ENCODE measurements around the gene CEACAM1. TPM values are rescaled to one million over a fixed set of nuclear protein-coding genes. Genes with fewer than 3 reads are reported as not detected.
"Not testable (repeated sequence)": the region's sequence is repeated elsewhere in the genome, so short reads cannot be mapped to it uniquely, and the experiment has no call there.

The CEACAM1 gene
- total RNA-seq, 2 experiments from 2014 or later, result 22.5 to 27.1 TPM

GRCh38 chr19:42558450-42559150, 30.3 kb upstream of the CEACAM1 start:
- CTCF ChIA-PET, result no interaction called here
- no peak overlapping the region for H3K4me3 Mint-ChIP-seq
- H3K27ac Mint-ChIP-seq, result no peak overlapping the region
- no peaks in the 10 kb centered on the region for H3K9me3 Mint-ChIP-seq (ENCODE audit: insufficient read depth)
- H3K4me1 Mint-ChIP-seq (ENCODE audit: low read depth), result peaks cover 8% of the 10 kb centered on the region
- peaks cover 37% of the 10 kb centered on the region for H3K27me3 Mint-ChIP-seq (ENCODE audit: low read depth)
- POLR2A ChIA-PET, result no interaction called here
- DNase-seq (no peak), ATAC-seq (no peak)
- no peaks in the 10 kb centered on the region for H3K36me3 Mint-ChIP-seq (ENCODE audit: low read depth)

GRCh38 chr19:42557386-42557871, 29.1 kb upstream of the CEACAM1 start:
- H3K4me3 Mint-ChIP-seq; H3K36me3 Mint-ChIP-seq (ENCODE audit: low read depth); ATAC-seq; DNase-seq; H3K27ac Mint-ChIP-seq; CTCF ChIA-PET; H3K9me3 Mint-ChIP-seq (ENCODE audit: insufficient read depth); POLR2A ChIA-PET: not testable (repeated sequence)
- Mint-ChIP-seq H3K4me1 (ENCODE audit: low read depth) (peaks cover 15% of the 10 kb centered on the region), H3K27me3 (ENCODE audit: low read depth) (peaks cover 33% of the 10 kb centered on the region)

GRCh38 chr19:42555801-42556200, 27.5 kb upstream of the CEACAM1 start:
- Mint-ChIP-seq H3K9me3 (ENCODE audit: insufficient read depth) (no peaks in the 10 kb centered on the region), H3K4me3 (no peak overlapping the region), H3K27me3 (ENCODE audit: low read depth) (peaks cover 26% of the 10 kb centered on the region), H3K27ac (no peak overlapping the region), H3K4me1 (ENCODE audit: low read depth) (peaks cover 15% of the 10 kb centered on the region), H3K36me3 (ENCODE audit: low read depth) (no peaks in the 10 kb centered on the region)
- ATAC-seq (no peak), DNase-seq (no peak)
- POLR2A ChIA-PET, result no interaction called here
- CTCF ChIA-PET, result no interaction called here

GRCh38 chr19:42555317-42555716, 27.0 kb upstream of the CEACAM1 start:
- Mint-ChIP-seq H3K4me1 (ENCODE audit: low read depth) (peaks cover 15% of the 10 kb centered on the region), H3K27me3 (ENCODE audit: low read depth) (peaks cover 25% of the 10 kb centered on the region), H3K27ac (no peak overlapping the region), H3K4me3 (no peak overlapping the region), H3K36me3 (ENCODE audit: low read depth) (no peaks in the 10 kb centered on the region), H3K9me3 (ENCODE audit: insufficient read depth) (no peaks in the 10 kb centered on the region)
- CTCF ChIA-PET, result interaction anchor here (1.6 kb wide), 1 partner anchor 105 kb away, joined by 6 read pairs; no protein-coding TSS in a partner anchor
- POLR2A ChIA-PET, result no interaction called here
- ATAC-seq (no peak), DNase-seq (no peak)

GRCh38 chr19:42554046-42554575, 25.8 kb upstream of the CEACAM1 start:
- H3K27ac Mint-ChIP-seq, result no peak overlapping the region
- peaks cover 15% of the 10 kb centered on the region for H3K4me1 Mint-ChIP-seq (ENCODE audit: low read depth)
- no peak for DNase-seq
- no peak overlapping the region for H3K4me3 Mint-ChIP-seq
- ChIA-PET POLR2A (no interaction called here), CTCF (interaction anchor here (1.6 kb wide), 1 partner anchor 104 kb away, joined by 6 read pairs; no protein-coding TSS in a partner anchor)
- no peak for ATAC-seq
- no peaks in the 10 kb centered on the region for H3K9me3 Mint-ChIP-seq (ENCODE audit: insufficient read depth)
- peaks cover 25% of the 10 kb centered on the region for H3K27me3 Mint-ChIP-seq (ENCODE audit: low read depth)
- no peaks in the 10 kb centered on the region for H3K36me3 Mint-ChIP-seq (ENCODE audit: low read depth)

GRCh38 chr19:42553292-42554045, 25.2 kb upstream of the CEACAM1 start:
- Mint-ChIP-seq H3K4me1 (ENCODE audit: low read depth) (peaks cover 15% of the 10 kb centered on the region), H3K4me3 (no peak overlapping the region), H3K27me3 (ENCODE audit: low read depth) (peaks cover 22% of the 10 kb centered on the region), H3K36me3 (ENCODE audit: low read depth) (no peaks in the 10 kb centered on the region), H3K27ac (no peak overlapping the region), H3K9me3 (ENCODE audit: insufficient read depth) (peaks cover 3% of the 10 kb centered on the region)
- CTCF ChIA-PET, result interaction anchor here (0.6 to 1.6 kb wide), 2 partner anchors 9 to 103 kb away, joined by 3 to 6 read pairs; no protein-coding TSS in a partner anchor
- POLR2A ChIA-PET, result no interaction called here
- ATAC-seq, result no peak
- no peak for DNase-seq

GRCh38 chr19:42552086-42553065, 24.1 kb upstream of the CEACAM1 start:
- POLR2A ChIA-PET, result no interaction called here
- no peaks in the 10 kb centered on the region for H3K36me3 Mint-ChIP-seq (ENCODE audit: low read depth)
- DNase-seq (no peak), ATAC-seq (no peak)
- peaks cover 15% of the 10 kb centered on the region for H3K4me1 Mint-ChIP-seq (ENCODE audit: low read depth)
- CTCF ChIA-PET, result interaction anchor here (0.6 kb wide), 1 partner anchor 10 kb away, joined by 3 read pairs; no protein-coding TSS in a partner anchor
- H3K27me3 Mint-ChIP-seq (ENCODE audit: low read depth), result peaks cover 18% of the 10 kb centered on the region
- H3K27ac Mint-ChIP-seq, result no peak overlapping the region
- peaks cover 3% of the 10 kb centered on the region for H3K9me3 Mint-ChIP-seq (ENCODE audit: insufficient read depth)
- no peak overlapping the region for H3K4me3 Mint-ChIP-seq

- H3K4me3 Mint-ChIP-seq; CTCF ChIA-PET; H3K9me3 Mint-ChIP-seq (ENCODE audit: insufficient read depth); POLR2A ChIA-PET; ATAC-seq; H3K27ac Mint-ChIP-seq; DNase-seq; H3K36me3 Mint-ChIP-seq (ENCODE audit: low read depth): not testable (repeated sequence)
- Mint-ChIP-seq H3K4me1 (ENCODE audit: low read depth) (peaks cover 11% of the 10 kb centered on the region), H3K27me3 (ENCODE audit: low read depth) (peaks cover 15% of the 10 kb centered on the region)
These were observed 22.2 kb upstream of the CEACAM1 start for GRCh38 chr19:42550521-42550920.

- H3K36me3 Mint-ChIP-seq (ENCODE audit: low read depth); CTCF ChIA-PET; H3K4me3 Mint-ChIP-seq; POLR2A ChIA-PET; DNase-seq; H3K27ac Mint-ChIP-seq; H3K4me1 Mint-ChIP-seq (ENCODE audit: low read depth); H3K27me3 Mint-ChIP-seq (ENCODE audit: low read depth); H3K9me3 Mint-ChIP-seq (ENCODE audit: insufficient read depth); ATAC-seq: not testable (repeated sequence)
These were observed 20.8 kb upstream of the CEACAM1 start for GRCh38 chr19:42549067-42549466.

GRCh38 chr19:42548552-42548951, 20.3 kb upstream of the CEACAM1 start:
- Mint-ChIP-seq H3K4me1 (ENCODE audit: low read depth) (peaks cover 8% of the 10 kb centered on the region), H3K4me3 (no peak overlapping the region), H3K27ac (no peak overlapping the region), H3K36me3 (ENCODE audit: low read depth) (no peaks in the 10 kb centered on the region), H3K27me3 (ENCODE audit: low read depth) (peaks cover 5% of the 10 kb centered on the region), H3K9me3 (ENCODE audit: insufficient read depth) (peaks cover 3% of the 10 kb centered on the region)
- DNase-seq (no peak), ATAC-seq (no peak)
- CTCF ChIA-PET, result no interaction called here
- POLR2A ChIA-PET, result no interaction called here

GRCh38 chr19:42547929-42548328, 19.6 kb upstream of the CEACAM1 start:
- Mint-ChIP-seq H3K4me3 (no peak overlapping the region), H3K27me3 (ENCODE audit: low read depth) (peaks cover 5% of the 10 kb centered on the region), H3K36me3 (ENCODE audit: low read depth) (no peaks in the 10 kb centered on the region), H3K4me1 (ENCODE audit: low read depth) (peaks cover 2% of the 10 kb centered on the region), H3K27ac (no peak overlapping the region), H3K9me3 (ENCODE audit: insufficient read depth) (peaks cover 3% of the 10 kb centered on the region)
- ChIA-PET CTCF (no interaction called here), POLR2A (no interaction called here)
- DNase-seq (no peak), ATAC-seq (no peak)

All from activated CD8-positive, alpha-beta T cell treated with anti-CD3 and anti-CD28 coated beads, Interleukin-2, amount 10 ng/mL, durations not matched to agents 7 days and 5 days (primary cell).